Nephron progenitor cell (in vitro differentiated cells): ENCODE data around the gene ELMO1.
A peak's percentile ranks its signal among the peaks of the same experiment; 100 is the strongest.

Source experiments
- DNase-seq: peaks from one replicate; pipeline ENCODE4 v3.0.0; 2021
- H3K27ac Mint-ChIP-seq: 2 replicates; pipeline ENCODE4 v1.8.0; 2021; ENCODE audit warnings: mild to moderate bottlenecking, moderate library complexity, mixed read lengths
- H3K27me3 Mint-ChIP-seq: 2 replicates; pipeline ENCODE4 v1.8.0; 2021; ENCODE audit warnings: mild to moderate bottlenecking, low read depth, mixed read lengths; ENCODE audit not compliant: poor library complexity
- H3K36me3 Mint-ChIP-seq: 2 replicates; pipeline ENCODE4 v1.8.0; 2021; ENCODE audit warnings: low read depth, mixed read lengths
- H3K4me1 Mint-ChIP-seq: 2 replicates; pipeline ENCODE4 v1.8.0; 2021; ENCODE audit warnings: mixed read lengths
- H3K4me3 Mint-ChIP-seq: 2 replicates; pipeline ENCODE4 v1.8.0; 2021; ENCODE audit warnings: mild to moderate bottlenecking, moderate library complexity, mixed read lengths
- H3K9me3 Mint-ChIP-seq: 2 replicates; pipeline ENCODE4 v1.8.0; 2021; ENCODE audit warnings: mild to moderate bottlenecking, moderate library complexity, mixed read lengths
- TF ChIP-seq, protein P1 (sequence below): fragments of 200-600 bp; sonication (generic); IDR thresholded peaks from 2 replicates; pipeline ENCODE4 v1.5.0; 2021; ENCODE audit warnings: antibody characterized with exemption

Gene ELMO1

GRCh38 chr7:37441816-37442215 lies 6.8 kb downstream of the ELMO1 start:
- TF ChIP-seq, protein P1, sequence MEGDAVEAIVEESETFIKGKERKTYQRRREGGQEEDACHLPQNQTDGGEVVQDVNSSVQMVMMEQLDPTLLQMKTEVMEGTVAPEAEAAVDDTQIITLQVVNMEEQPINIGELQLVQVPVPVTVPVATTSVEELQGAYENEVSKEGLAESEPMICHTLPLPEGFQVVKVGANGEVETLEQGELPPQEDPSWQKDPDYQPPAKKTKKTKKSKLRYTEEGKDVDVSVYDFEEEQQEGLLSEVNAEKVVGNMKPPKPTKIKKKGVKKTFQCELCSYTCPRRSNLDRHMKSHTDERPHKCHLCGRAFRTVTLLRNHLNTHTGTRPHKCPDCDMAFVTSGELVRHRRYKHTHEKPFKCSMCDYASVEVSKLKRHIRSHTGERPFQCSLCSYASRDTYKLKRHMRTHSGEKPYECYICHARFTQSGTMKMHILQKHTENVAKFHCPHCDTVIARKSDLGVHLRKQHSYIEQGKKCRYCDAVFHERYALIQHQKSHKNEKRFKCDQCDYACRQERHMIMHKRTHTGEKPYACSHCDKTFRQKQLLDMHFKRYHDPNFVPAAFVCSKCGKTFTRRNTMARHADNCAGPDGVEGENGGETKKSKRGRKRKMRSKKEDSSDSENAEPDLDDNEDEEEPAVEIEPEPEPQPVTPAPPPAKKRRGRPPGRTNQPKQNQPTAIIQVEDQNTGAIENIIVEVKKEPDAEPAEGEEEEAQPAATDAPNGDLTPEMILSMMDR, result no peak
- Mint-ChIP-seq H3K4me3 (no peak overlapping the region), H3K4me1 (peaks cover 28% of the 10 kb centered on the region), H3K27ac (no peak overlapping the region), H3K27me3 (peaks cover 27% of the 10 kb centered on the region), H3K9me3 (no peaks in the 10 kb centered on the region), H3K36me3 (peaks cover 4% of the 10 kb centered on the region)
- DNase-seq, result no peak

DNA sequence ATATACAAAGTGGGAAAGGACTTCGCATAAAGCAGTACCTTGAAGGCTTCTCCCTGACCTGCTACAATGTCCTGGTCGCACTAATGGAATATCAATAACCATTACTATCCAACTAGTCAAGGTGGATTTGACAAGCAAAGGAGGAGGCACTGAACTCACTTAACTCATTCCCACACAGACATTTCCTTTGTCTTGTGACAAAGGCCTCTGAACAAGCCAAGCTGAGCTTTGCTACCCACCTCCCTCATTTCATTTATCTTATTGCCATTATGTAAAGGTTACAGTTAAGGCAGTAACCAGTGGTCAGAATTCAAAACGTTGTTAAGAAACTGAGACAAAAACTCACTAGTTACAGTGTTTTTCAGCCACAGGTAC lies 7.3 kb downstream of the ELMO1 start:
- no peak for DNase-seq
- H3K4me3 Mint-ChIP-seq, result no peak overlapping the region
- peaks cover 24% of the 10 kb centered on the region for H3K4me1 Mint-ChIP-seq
- peaks cover 4% of the 10 kb centered on the region for H3K36me3 Mint-ChIP-seq
- no peaks in the 10 kb centered on the region for H3K9me3 Mint-ChIP-seq
- no peak overlapping the region for H3K27ac Mint-ChIP-seq
- TF ChIP-seq, protein P1, result no peak
- H3K27me3 Mint-ChIP-seq, result peaks cover 25% of the 10 kb centered on the region

DNA sequence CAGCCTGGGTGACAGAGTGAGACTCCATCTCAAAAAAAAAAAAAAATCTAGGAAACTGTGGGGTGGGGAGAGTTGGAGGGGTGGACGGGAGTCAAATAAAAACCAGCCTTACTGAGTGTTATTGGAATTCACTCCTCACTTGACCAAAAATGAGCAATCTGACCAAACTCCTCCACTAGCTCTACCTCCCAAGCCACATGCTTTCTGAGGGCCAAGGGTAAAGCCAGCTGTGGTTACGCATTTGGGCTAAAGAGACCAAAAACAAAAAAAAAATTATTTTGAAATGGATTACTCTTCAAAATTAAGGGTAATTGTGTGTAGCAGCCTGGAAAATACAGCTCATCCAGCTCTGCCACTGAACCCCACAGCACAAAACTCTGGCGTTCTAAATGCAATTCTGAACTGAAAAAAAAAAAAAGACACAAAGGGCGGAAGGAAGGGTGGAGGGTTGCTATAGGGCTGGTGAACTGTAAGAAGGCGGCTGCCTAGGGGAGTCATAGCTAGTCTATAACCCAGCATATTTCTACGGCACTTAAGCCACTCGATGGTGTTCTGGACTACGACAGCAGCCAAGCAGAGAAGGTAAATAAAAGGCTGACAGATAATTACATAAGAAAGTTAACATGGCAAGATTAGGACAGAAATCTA lies 7.8 kb downstream of the ELMO1 start:
- peak overlapping the region; percentile 80 for H3K27ac Mint-ChIP-seq
- TF ChIP-seq, protein P1, result no peak
- H3K4me3 Mint-ChIP-seq, result no peak overlapping the region
- H3K27me3 Mint-ChIP-seq, result peaks cover 22% of the 10 kb centered on the region
- H3K4me1 Mint-ChIP-seq, result peaks cover 18% of the 10 kb centered on the region
- peaks cover 4% of the 10 kb centered on the region for H3K36me3 Mint-ChIP-seq
- no peaks in the 10 kb centered on the region for H3K9me3 Mint-ChIP-seq
- DNase-seq, result no peak

GRCh38 chr7:37439653-37440026 lies 9.0 kb downstream of the ELMO1 start:
- Mint-ChIP-seq H3K9me3 (no peaks in the 10 kb centered on the region), H3K27me3 (peaks cover 15% of the 10 kb centered on the region), H3K27ac (no peak overlapping the region), H3K4me1 (peaks cover 26% of the 10 kb centered on the region), H3K4me3 (no peak overlapping the region), H3K36me3 (peaks cover 4% of the 10 kb centered on the region)
- DNase-seq, result no peak
- TF ChIP-seq, protein P1, result no peak

DNA sequence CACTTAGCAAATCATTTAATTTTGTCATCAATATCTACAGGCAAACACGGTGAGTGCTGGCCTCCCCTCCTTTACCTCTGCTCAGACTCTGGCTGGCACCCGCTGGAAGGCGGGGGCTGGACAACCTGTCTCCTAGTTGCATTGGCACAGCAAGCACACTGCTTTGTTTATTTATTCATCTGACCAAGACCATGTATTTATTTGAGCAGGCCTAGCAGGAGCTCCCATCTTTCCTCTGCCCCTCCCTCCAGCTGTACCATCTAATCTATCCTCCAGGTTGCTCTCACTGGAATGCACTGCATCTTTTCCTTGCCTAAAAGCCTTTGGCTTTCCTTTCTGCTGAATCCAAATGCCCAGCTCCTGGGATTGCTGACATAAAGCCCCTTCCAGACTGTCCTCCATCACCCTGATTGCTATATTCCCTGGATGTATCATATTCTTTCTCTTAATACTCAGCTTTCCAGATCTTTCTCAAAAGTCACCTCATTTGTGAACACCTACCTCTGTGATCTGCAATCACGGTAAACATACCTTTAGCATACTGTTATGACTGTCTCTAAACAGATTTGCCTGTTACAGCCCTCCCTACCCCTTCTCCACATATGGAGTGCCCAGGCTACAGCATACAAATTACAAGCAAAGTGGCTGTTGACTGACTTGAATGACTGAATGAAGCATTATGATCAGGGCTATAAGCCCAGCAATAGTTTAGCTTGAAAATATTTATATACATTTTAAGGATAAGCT lies 9.6 kb downstream of the ELMO1 start:
- peaks cover 31% of the 10 kb centered on the region for H3K4me1 Mint-ChIP-seq
- peaks cover 11% of the 10 kb centered on the region for H3K27me3 Mint-ChIP-seq
- peaks cover 4% of the 10 kb centered on the region for H3K36me3 Mint-ChIP-seq
- no peak overlapping the region for H3K27ac Mint-ChIP-seq
- TF ChIP-seq, protein P1, result no peak
- no peak overlapping the region for H3K4me3 Mint-ChIP-seq
- DNase-seq, result no peak
- H3K9me3 Mint-ChIP-seq, result no peaks in the 10 kb centered on the region
